GM23248 (cell line): ENCODE data around the gene RND1. TPM values are rescaled to one million over a fixed set of nuclear protein-coding genes. Genes with fewer than 3 reads are reported as not detected.

Experiments used
- DNase-seq: peaks from one replicate; pipeline ENCODE4 v3.0.0-alpha.2; 2015
- H2AFZ ChIP-seq: fragments of 200-600 bp; sonication (generic); 2 replicates; pipeline ENCODE4 v1.6.1; 2016; ENCODE audit warnings: antibody characterized with exemption
- H3F3A ChIP-seq: fragments of 200-600 bp; sonication (generic); 2 replicates; pipeline ENCODE4 v1.6.1; 2016; ENCODE audit warnings: mild to moderate bottlenecking, antibody characterized with exemption, mixed run types; ENCODE audit not compliant: insufficient read depth
- H3K27ac ChIP-seq: fragments of 200-600 bp; sonication (generic); 2 replicates; pipeline ENCODE4 v1.5.1; 2016; ENCODE audit warnings: mild to moderate bottlenecking
- H3K27me3 ChIP-seq: fragments of 200-600 bp; sonication (generic); replicated peaks from 2 replicates; pipeline ENCODE4 v1.6.1; 2016; ENCODE audit warnings: mild to moderate bottlenecking; ENCODE audit not compliant: insufficient read depth
- H3K36me3 ChIP-seq: fragments of 200-600 bp; sonication (generic); 2 replicates; pipeline ENCODE4 v1.6.1; 2016; ENCODE audit warnings: low read depth, mild to moderate bottlenecking
- H3K4me1 ChIP-seq: fragments of 200-600 bp; sonication (generic); 2 replicates; pipeline ENCODE4 v1.6.1; 2016; ENCODE audit warnings: mild to moderate bottlenecking; ENCODE audit not compliant: insufficient read depth
- H3K4me2 ChIP-seq: fragments of 200-600 bp; sonication (generic); one replicate; pipeline ENCODE4 v1.6.1; 2016; ENCODE audit warnings: mild to moderate bottlenecking; ENCODE audit not compliant: unreplicated experiment
- H3K4me3 ChIP-seq: fragments of 200-600 bp; sonication (generic); 2 replicates; pipeline ENCODE4 v1.5.1; 2016; ENCODE audit warnings: mild to moderate bottlenecking
- H3K79me2 ChIP-seq: fragments of 200-600 bp; sonication (generic); 2 replicates; pipeline ENCODE4 v1.6.1; 2016; ENCODE audit warnings: mild to moderate bottlenecking; ENCODE audit not compliant: insufficient read depth
- H3K9ac ChIP-seq: fragments of 200-600 bp; sonication (generic); 2 replicates; pipeline ENCODE4 v1.6.1; 2016; ENCODE audit warnings: mild to moderate bottlenecking
- H3K9me2 ChIP-seq: fragments of 200-600 bp; sonication (generic); 2 replicates; pipeline ENCODE4 v1.6.1; 2016; ENCODE audit warnings: mixed run types, mild to moderate bottlenecking, moderate library complexity; ENCODE audit not compliant: insufficient read depth
- H3K9me3 ChIP-seq: fragments of 200-600 bp; sonication (generic); one replicate; pipeline ENCODE4 v1.6.1; 2017; ENCODE audit warnings: low read depth
- H4K20me1 ChIP-seq: fragments of 200-600 bp; sonication (generic); 2 replicates; pipeline ENCODE4 v1.6.0; 2016; ENCODE audit not compliant: insufficient read depth
- EZH2 ChIP-seq: fragments of 200-600 bp; sonication (generic); IDR thresholded peaks from 2 replicates; pipeline ENCODE4 v1.6.1; 2018; ENCODE audit warnings: antibody characterized with exemption, mild to moderate bottlenecking; ENCODE audit not compliant: insufficient read depth, poor library complexity, severe bottlenecking
- EZH2phosphoT487 ChIP-seq: fragments of 200-600 bp; sonication (generic); IDR thresholded peaks from 2 replicates; pipeline ENCODE4 v1.6.1; 2018; ENCODE audit warnings: antibody characterized with exemption, moderate library complexity, mild to moderate bottlenecking, low read depth; ENCODE audit not compliant: insufficient read depth
- WGBS, 2 experiments: methylation state at CpG; one replicate each; pipeline ENCODE4 v1.1.6; 2015 to 2017; ENCODE audit warnings: low lambda C conversion rate in 2 of 2, low coverage in 1 of 2; ENCODE audit errors: missing lambda C conversion rate in 2 of 2; 5-methylcytosine and 5-hydroxymethylcytosine counted together
- in situ Hi-C: fragments of 300-500 bp; cut with MboI; formaldehyde crosslinking; loops from 2 replicates; pipeline ENCODE4 v1.15.0; 2020
- polyA plus RNA-seq: library from polyadenylated mRNA; unstranded; fragments of >200 nt; fragmentation: Nextera tagmentation; extraction: Ambion mirVana; gene quantifications from 2 replicates; pipeline ENCODE4 v1.2.1, GENCODE V29; 2016
- total RNA-seq: library from RNA; depleted of rRNA; stranded (reverse); fragments of >200 nt; shearing (Covaris generic); gene quantifications from 2 replicates; pipeline ENCODE4 v1.2.3, GENCODE V29; 2014

The RND1 gene
- total and polyA plus RNA-seq, 2 experiments from 2014 or later = 0.32 TPM; not detected in 1

DNA sequence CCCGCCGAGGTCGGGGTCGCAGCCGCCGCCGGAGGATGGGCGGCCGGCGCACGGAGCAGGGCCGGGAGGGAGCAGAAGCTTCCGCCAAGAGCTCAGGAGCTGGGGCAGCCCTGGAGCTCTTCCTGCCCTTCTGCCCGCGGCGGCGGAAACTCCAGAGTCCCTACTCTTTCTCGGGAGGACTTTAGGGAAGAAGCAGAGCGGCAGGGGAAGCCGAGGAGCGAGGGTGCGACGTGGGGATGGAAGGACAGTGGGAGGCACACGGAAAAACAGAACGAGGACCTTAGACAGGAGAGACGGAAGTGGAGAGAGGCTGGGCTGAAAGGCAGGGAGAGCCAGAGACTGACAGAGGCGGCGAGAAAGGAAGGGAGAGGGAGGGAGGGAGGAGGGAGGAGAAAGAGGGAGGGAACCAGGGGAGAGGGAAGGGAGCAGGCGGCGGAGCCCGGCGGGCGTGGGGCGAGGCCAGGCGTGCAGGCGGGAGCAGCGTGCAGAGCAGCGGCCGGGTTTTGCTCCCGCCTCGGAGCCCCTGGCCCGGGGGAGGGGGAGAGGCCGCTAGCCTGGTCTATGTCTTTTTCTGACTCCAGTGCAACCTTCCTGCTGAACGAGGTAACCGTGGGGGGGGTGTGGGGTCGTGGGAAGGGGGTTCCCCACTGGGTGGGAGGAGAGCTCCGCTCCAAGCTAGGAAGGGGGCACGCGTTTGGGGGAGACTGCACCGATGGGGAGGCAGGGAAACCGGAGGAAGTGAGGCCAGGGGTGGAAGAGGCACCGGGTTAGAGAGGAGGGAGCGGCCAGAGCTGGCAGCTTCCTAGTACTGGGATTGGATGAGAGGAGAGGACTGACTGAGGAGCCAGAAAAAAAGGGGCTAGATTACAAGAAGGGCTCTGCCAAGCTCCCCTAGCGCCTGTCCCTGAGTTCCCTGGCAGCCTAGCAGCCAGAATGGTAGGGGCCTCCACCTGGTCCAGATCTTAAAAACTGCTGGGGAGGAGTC lies 50.3 kb downstream of the RND1 start:
- Histone ChIP-seq H3K9me2 (no peaks in the 10 kb centered on the region), H3K9ac (peak overlapping the region; percentile 88), H2AFZ (peak overlapping the region; percentile 97), H3K27ac (peak overlapping the region; percentile 43), H3K4me1 (peaks cover 34% of the 10 kb centered on the region), H3K36me3 (no peaks in the 10 kb centered on the region), H3K4me3 (peak overlapping the region; percentile 97), H3K9me3 (no peaks in the 10 kb centered on the region), H3K79me2 (peaks cover 42% of the 10 kb centered on the region), H3F3A (peaks cover 11% of the 10 kb centered on the region; the same call in 1 of the 2 replicates), H4K20me1 (no peaks in the 10 kb centered on the region), H3K27me3 (no peaks in the 10 kb centered on the region), H3K4me2 (peak overlapping the region; percentile 85)
- TF ChIP-seq EZH2 (no peak), EZH2phosphoT487 (no peak)
- in situ Hi-C loops = no loop called here
- WGBS, 2 experiments = 3 to 4% methylated on average over 27 to 54 of the region's 54 CpGs
- peak; percentile 88 for DNase-seq

DNA sequence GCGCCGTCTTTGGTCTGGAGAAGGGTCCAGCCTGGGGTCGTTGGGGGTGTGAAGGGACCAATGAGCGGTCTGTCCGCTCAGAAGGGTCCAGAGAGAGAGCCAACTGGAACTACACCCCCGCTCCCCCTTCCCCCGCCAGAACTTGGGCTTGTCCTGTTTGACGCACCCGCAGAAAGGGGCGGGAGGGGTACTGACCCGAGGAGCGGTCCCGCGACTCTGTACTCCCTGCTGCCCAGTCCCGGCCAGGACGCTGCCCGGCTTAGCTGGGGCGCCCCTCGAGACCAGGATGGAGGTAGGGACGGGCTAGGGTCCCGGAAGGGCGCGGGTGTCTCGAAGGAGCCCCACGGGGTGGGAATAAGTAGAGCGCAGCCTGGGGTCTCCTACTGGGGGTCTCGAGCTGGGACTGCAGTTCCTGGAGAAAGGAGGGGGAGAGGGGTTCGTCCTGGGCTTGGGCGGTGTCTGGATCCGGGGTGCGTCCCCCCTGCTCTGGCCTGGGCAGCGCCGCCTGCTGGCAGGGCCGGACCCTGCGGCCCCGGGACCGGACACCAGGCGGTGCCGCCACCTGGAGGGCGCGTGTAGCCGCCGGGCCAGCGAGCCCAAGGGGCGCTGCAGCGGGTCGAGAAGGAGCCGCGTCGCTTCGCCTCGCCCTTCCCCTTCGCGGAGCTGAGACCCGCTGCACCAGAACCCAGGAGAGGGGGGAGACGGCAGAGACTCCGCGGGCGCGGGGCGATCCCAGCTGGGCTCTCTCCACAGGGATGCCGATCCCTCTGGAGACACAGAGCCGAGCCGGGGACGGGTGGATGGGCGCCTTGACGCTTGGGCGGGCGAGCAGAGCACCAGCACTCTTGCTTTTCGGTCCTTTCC lies 51.2 kb downstream of the RND1 start:
- in situ Hi-C loops = no loop called here
- Histone ChIP-seq H3K9ac (peak overlapping the region; percentile 88), H3F3A (peaks cover 11% of the 10 kb centered on the region; the same call in 1 of the 2 replicates), H3K4me1 (peaks cover 36% of the 10 kb centered on the region), H3K79me2 (peaks cover 38% of the 10 kb centered on the region), H3K9me2 (no peaks in the 10 kb centered on the region), H4K20me1 (no peaks in the 10 kb centered on the region), H3K4me2 (peak overlapping the region; percentile 85), H3K27me3 (no peaks in the 10 kb centered on the region), H2AFZ (peak overlapping the region; percentile 97), H3K4me3 (peak overlapping the region; percentile 97), H3K27ac (peak overlapping the region; percentile 46), H3K36me3 (no peaks in the 10 kb centered on the region), H3K9me3 (no peaks in the 10 kb centered on the region)
- 0 to 2% methylated on average over 58 to 68 of the region's 70 CpGs for WGBS, 2 experiments
- DNase-seq = peak; percentile 92
- TF ChIP-seq EZH2phosphoT487 = no peak
- no peak for TF ChIP-seq EZH2

DNA sequence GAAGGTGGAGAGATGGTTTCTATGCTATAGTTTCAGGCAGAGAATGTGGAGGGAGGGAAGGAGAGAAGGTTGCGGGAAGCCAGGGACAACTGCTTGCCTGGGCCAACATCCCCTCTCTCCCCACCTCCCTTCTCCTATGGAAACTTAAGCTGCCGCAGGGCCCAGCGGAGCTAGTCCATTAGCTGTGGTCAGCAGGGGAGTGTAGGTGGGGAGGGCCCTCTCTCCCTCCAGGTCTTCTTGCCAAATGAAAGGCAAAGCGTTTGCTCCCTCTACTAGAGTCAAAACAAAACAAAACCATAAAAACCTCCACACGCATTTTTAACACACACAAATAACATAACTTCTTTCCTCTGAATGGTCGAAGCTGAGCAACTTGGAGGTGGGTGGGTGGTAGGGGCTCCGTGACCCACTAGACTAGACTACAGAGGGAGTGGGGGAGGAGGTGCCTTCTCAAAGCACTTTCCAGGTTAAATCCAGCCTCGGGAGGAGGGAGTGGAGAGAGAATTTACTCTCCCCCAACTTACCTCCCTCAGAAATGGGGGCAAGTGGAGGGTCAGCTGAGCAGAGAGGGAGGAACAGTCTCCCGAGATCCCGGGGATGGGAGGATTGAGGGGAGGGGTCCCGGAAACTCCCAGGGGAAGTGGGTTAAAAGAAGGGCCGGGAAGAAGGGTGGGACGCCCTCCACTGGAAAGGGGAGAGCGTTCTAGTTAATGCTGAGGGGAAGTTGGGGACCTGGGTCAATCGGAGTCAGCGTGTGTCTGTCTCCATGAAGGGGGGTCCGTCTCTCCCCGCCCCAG lies 52.0 kb downstream of the RND1 start:
- no peak for DNase-seq
- H3K9me3 ChIP-seq = no peaks in the 10 kb centered on the region
- H3K9me2 ChIP-seq = no peaks in the 10 kb centered on the region
- in situ Hi-C loops = no loop called here
- H3K27me3 ChIP-seq = no peaks in the 10 kb centered on the region
- H3K36me3 ChIP-seq = no peaks in the 10 kb centered on the region
- H3K79me2 ChIP-seq = peaks cover 33% of the 10 kb centered on the region
- H3K4me2 ChIP-seq = peak overlapping the region; percentile 85
- H3K4me3 ChIP-seq = peak overlapping the region; percentile 97
- WGBS, 2 experiments = 36 to 41% methylated on average over 16 to 18 of the region's 18 CpGs
- H4K20me1 ChIP-seq = no peaks in the 10 kb centered on the region
- peak overlapping the region; percentile 97 for H2AFZ ChIP-seq
- H3K4me1 ChIP-seq = peaks cover 36% of the 10 kb centered on the region
- TF ChIP-seq EZH2 (no peak), EZH2phosphoT487 (no peak)
- H3K27ac ChIP-seq = no peak overlapping the region
- peaks cover 11% of the 10 kb centered on the region; the same call in 1 of the 2 replicates for H3F3A ChIP-seq
- H3K9ac ChIP-seq = peak overlapping the region; percentile 88
